IPS-11a (cell line): ENCODE data around the gene KIF2C.
"Not testable (repeated sequence)": the region's sequence is repeated elsewhere in the genome, so short reads cannot be mapped to it uniquely, and the experiment has no call there.

ENCODE experiments used
- H3K4me3 ChIP-seq: one replicate; pipeline ENCODE4 v1.5.1; 2013; ENCODE audit warnings: low read depth, low read length, control low read depth

Gene KIF2C

DNA sequence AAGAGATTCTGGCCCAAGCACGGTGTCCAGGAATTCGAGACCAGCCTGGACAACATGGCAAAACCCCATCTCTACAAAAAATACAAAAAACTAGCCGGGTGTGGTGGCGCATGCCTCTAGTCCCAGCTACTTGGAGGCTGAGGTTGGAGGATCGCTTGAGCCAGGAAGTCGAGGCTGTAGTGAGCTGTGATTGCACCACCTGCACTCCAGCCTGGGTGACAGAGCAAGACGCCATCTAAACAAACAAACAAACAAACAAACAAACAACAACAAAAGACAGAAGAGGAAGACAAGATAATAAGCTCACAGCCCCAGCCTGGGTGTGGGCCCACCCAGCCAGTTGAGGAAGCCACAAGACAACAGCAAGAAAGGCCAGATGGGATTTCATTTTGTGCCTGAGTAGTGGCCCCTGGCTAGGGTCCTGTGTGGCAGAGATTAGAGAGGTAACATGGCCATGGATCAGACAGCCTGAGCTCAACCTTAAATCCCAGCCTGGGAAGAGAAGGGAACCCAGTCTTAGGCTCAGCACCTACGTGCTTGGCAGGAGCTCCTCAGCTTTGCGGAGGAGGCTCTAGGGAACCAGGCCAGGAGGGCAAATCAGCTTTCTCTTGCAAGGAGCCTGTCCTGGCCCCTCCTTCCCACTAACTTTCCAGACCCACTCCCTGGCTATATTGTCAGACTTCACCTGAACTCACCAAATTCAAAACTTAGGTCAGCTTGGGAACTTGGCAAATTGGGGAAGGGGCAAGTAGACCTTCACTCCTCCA is 53.3 kb downstream of the KIF2C start:
- no peak overlapping the region for H3K4me3 ChIP-seq

DNA sequence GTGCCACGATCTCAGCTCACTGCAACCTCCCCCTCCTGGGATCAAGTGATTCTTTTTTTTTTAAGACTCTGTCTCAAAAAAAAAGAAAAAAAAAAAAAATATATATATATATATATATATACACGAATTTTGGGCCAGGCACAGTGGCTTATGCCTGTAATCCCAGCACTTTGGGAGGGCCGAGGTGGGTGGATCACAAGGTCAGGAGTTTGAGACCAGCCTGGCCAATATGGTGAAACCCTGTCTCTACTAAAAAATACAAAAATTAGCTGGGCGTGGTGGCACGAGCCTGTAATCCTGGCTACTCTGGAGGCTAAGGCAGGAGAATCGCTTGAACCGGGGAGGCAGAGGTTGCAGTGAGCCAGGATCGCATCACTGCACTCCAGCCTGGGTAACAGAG is 58.2 kb downstream of the KIF2C start:
- not testable (repeated sequence) for H3K4me3 ChIP-seq

DNA sequence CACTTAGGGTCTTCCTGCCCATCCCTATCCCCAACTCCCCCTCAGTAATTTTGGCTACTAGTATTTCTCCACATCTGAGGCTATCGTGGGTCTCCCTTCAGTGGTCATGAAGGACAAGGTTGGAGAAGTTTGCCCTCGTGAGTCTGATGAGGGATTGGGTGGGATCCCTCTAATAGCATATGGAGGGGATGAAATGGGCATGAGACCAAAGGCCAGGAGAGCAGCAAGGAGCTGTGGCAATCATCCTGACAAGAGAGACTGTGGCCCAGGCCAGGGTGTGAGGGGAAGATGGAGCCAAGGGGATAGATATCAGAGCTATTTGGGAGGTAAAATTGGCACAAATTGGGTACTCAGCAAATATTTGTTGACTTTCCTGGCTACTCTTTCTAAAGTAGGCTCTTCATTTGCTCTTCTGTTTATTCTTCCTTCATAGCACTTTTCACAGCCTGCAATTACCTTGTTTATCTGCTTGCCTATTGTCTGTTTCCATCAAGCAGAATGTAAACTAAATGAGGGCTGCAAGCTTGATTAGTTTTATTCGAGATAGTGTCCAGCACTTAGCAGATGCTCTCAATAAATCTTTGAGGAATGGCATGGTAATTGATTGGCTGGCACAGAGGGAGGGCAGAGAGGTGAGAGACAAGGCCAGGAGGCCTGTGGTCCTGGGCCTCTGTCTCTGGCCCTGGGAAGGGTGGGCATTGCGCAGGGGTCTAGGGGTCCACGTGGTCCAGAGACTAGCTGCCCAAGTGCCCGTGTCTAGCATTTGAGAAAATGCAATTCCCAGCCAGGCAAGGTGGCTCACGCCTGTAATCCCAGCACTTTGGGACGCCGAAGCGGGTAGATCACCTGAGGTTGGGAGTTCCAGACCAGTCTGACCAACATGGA is 59.1 kb downstream of the KIF2C start:
- no peak overlapping the region for H3K4me3 ChIP-seq

DNA sequence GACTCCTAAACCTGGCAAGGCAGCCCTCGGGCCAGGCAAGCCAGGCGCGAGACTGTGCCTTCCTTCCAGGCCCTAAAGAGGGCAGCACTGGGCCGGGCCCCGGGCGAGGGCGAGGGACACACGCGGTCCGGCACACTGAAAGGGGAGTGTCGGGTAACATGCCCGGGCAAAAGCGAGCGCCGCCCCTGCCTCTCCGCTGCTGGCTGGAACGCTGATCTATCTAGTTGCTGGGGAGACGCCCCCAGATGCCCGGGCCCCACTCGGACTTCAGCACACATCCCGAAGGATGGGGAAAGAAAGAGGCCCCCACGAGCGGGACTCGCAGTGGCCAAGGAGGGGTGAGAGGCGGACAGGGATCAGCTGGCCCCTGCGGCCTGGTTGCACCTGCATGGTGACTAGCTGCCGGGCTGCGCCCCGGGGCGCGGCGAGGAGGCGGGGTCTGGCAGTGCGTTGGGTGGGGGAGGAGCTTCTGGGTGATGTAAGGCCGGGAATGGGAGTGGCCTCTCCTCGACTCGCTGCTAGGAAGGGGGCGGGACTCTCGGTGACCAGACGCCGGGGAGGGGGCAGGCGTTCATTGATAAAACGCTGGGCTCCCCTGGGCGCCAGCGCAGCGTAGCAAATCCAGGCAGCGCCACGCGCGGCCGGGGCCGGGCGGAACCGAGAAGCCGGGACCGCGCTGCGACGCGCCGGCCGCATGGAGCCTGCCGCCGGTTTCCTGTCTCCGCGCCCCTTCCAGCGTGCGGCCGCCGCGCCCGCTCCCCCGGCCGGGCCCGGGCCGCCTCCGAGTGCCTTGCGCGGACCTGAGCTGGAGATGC is 60.3 kb downstream of the KIF2C start, which contains the start of gene PLK3:
Gene PLK3 (plus strand): TSS at position 608 of the 815 bp plus-strand sequence. CDS start 87 bp downstream, at position 695.
- H3K4me3 ChIP-seq: peak within 1 kb of the TSS; percentile 72

DNA sequence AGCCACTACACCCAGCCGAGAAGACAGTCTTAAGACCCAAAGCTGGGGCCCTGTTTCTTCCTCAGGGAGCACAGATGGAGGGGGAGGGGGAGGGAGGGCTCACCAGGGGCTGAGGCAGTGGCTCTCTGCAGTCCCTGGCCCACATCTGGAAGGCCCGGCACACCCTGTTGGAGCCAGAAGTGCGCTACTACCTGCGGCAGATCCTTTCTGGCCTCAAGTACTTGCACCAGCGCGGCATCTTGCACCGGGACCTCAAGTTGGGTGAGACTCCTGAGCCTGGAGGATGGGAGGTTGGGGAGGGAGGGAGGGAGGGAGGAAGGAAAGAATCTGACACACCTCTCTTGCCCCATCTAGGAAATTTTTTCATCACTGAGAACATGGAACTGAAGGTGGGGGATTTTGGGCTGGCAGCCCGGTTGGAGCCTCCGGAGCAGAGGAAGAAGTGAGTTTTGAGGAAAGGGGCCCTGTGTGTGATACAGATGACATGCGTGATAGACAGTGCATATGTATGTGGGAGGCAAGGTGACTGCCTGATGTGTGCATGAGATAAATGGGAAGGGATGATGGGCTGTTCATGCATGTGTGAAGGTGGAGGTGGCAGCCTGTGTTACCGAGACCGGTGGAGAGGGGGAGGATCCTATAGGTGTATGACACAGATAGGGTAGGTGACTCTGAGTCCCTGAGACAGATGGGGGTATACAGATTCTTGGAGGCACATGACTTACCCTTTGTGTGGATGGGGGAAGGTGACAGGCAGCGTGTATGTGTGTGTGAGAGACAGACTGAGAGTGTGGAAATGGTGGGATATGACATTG is 62.1 kb downstream of the KIF2C start:
- peak overlapping the region; percentile 17 for H3K4me3 ChIP-seq

DNA sequence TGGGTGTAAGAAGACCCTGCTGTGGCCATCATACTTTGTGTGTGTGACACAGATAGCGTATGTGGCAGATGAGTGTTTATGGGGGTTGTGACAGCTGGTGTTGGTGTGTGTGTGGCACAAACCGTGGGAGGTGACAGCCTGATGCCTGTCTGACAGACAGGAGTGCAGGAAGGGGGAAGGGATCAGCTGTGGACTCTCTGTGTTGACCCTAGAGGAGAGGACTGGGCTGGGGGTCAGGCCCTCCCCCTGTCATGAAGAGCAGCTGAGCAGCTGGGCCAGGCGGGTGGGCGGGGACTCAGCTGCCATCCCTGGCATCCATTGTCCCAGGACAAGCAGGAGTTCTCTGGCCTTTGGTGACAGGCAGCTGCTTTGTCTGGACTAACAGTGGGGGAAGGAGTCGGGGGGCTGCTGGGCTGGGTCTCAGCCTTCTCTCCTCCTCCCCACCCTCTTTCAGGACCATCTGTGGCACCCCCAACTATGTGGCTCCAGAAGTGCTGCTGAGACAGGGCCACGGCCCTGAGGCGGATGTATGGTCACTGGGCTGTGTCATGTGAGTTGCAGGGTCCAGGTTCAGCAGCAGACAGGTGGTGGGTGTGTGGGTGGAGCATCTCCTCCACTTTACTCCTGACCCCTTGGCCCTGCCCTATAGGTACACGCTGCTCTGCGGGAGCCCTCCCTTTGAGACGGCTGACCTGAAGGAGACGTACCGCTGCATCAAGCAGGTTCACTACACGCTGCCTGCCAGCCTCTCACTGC is 62.8 kb downstream of the KIF2C start:
- H3K4me3 ChIP-seq: no peak overlapping the region

DNA sequence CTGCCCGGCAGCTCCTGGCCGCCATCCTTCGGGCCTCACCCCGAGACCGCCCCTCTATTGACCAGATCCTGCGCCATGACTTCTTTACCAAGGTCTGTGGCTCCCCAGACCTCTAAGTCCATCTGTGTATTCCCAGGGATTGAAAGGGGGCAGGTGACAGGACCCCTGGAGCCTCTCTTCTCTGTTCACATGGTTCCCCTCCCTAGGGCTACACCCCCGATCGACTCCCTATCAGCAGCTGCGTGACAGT is 63.4 kb downstream of the KIF2C start:
- H3K4me3 ChIP-seq: no peak overlapping the region

DNA sequence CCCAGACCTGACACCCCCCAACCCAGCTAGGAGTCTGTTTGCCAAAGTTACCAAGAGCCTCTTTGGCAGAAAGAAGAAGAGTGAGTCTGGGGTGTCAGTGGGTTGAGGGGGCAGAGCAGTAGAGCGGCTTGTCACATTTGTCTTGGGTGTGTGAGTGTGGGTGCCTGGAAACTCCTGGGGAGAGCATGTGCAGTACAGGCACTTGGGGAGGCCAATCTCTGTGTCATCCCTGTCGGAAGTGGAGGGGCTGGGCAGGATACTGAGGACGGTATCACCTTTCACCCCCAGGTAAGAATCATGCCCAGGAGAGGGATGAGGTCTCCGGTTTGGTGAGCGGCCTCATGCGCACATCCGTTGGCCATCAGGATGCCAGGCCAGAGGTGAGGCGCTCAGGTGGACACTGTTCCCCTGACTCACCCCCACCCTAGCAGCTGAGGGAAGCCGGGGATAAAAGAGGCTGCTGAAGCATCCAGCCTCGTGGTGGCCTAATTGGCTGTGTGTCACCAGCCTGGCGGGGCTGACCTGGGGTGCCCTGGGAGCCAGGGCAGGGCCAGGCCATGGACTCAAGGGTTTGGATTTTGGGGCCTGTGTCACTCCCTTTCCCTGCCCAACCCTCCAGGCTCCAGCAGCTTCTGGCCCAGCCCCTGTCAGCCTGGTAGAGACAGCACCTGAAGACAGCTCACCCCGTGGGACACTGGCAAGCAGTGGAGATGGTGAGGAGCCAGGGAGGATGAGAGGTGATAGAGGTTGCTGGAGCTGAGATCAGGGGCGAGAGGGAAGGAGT is 63.9 kb downstream of the KIF2C start:
- no peak overlapping the region for H3K4me3 ChIP-seq

DNA sequence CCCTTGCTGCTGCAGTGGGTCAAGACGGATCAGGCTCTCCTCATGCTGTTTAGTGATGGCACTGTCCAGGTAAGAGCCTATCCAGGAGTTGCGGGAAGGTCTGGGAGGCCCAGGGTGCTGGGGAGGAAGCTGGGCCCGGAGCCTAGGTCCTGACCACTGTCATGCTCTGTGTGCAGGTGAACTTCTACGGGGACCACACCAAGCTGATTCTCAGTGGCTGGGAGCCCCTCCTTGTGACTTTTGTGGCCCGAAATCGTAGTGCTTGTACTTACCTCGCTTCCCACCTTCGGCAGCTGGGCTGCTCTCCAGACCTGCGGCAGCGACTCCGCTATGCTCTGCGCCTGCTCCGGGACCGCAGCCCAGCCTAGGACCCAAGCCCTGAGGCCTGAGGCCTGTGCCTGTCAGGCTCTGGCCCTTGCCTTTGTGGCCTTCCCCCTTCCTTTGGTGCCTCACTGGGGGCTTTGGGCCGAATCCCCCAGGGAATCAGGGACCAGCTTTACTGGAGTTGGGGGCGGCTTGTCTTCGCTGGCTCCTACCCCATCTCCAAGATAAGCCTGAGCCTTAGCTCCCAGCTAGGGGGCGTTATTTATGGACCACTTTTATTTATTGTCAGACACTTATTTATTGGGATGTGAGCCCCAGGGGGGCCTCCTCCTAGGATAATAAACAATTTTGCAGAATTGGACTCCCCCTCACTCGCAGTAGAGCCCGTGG is 65.8 kb downstream of the KIF2C start:
- H3K4me3 ChIP-seq: no peak overlapping the region

DNA sequence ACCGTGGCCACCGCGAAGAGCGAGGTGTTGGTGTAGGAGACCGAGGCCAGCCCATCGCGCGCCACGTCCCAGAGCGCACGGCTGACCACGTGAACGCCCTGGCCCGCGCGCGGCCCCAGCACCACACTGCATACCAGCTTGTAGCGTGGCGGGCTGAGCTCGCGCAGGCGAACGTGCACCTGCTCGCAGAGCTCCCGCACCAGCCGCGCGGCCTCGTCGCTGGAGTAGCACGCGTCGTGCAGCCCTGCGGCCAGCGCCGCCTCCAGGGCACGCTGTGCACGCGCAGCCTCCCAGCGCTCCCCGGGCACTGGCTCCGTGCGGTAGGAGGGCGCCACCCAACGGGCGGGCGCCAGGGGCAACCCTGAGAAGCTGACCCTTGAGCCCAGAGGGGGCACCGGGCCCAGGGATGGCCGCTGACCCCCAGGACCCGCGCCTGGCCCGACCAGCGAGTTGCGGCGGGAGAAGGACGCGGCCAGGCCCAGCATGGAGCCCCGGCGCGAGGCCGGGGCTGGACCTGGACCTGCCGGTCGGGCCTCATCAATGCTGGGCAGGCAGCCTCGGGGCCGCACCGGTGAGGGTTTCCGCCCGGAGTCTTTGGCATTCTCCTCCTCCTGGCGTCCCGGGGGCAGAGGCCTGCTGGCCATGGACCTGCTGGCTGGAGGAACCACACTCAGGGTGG is 66.5 kb downstream of the KIF2C start:
- H3K4me3 ChIP-seq: no peak overlapping the region

DNA sequence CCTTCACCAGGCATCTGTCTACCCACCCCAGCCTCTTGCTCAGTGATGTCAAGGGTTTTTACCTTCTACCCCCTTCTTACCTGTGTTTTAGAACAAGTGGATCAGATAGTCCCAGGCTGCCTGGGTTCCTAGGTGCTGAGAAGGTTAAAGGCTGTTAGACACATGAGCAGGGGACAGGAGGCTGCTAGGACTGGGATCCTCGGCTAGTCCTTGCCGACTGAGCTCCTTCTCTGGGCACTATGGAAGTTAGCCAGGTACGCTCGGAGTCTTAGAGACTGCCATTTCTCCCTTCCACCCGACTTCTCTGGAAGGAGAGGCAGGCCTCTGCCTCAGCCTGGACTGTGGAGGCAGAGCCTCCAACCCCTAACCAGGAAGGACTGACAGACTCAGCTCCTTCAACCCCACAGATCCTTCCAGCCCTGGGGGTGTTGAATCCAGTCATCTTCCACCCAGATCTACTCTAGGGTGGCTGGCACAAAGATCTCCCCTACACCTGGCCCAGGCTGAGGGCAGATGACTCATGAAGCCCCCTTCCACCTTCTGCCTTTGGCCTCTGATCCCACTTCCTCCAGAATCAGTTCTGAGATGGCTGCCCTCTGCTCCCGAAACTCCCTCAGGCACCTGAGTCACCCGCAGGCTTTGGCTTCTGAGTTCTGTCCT is 67.2 kb downstream of the KIF2C start, which contains the start of gene DYNLT4:
Gene DYNLT4 (minus strand): TSS at position 648 of the 660 bp plus-strand sequence. CDS start 683 bp downstream, outside the sequence.
- H3K4me3 ChIP-seq: no peak within 1 kb of the TSS

DNA sequence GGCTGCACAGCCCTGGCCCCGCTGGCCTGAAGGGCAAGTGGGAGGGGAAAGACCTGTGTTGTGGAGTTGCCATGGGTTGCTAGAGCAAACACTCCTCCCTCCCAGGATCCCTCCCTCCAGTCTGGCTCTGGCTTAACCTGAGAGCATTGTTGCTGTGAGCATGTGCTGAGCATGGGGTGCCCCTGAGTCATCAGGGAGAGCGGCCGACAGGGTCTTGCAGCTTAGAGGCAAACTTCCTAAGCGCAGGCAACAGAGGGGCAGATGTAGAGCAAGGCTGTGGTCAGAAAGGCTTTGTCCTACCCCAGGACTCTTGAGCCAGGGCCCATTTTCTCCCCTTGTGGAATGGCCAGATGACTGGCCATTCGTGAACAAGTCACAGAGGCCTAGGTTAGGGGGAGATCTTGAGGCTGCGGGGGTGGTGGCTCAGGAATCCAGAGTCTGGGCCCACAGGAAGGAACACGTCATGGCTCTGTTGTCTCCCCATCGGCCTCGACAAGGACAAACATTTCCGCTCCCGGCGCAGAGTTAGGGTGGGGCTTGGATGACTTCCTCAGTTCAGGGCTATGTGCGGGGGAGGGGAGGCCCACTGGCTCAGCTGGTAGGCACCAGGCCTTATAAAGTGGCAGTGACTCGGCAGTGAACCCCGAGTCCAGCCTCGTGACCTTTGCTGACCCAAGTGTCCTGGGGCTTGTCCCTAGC is 67.9 kb downstream of the KIF2C start:
- no peak overlapping the region for H3K4me3 ChIP-seq

DNA sequence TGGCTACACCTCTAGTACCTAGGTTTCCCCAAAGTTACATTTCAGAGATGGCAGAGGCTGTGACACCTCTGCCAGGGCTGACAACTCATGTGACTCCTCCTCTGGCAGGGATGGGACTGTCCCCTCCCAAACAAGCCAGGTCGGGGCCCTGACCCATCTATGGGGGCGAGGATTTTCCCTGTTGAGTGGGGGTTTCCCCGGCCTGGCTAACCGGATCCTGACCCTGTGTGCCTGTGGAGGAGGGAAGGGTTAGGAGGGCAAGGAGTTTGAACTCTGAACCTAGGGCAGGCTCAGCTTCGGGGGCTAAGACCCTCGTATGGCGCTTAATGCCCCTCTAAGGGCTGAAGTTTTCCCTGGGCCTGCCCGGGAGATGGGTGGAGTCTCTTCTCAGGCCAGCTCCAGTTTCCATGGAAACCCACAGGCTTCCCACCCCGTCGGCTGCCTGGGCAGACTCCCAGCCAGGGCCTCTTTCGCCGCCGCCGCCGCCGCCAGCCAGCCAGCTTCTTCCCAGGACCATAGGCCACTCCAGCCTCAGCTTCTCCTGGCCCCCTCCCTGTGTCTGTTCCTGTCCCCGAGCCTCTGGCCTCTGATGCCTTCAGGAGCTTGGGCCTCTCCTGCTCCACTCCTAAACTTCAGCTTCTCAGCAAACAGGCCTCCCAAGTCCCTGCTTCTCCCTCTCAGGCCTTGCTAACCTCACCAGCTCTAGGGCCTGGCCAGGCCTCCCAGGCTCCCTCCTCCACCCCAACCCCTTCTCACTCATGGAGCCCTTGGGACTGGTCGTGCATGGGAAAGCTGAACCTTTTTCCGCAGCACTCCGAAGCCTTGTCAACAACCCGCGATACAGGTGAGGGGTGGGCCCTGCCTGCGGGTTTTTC is 68.7 kb downstream of the KIF2C start, which contains the start of gene BTBD19:
Gene BTBD19 (plus strand): TSS at position 461 of the 875 bp plus-strand sequence. CDS start 298 bp downstream, at position 759.
- H3K4me3 ChIP-seq: no peak within 1 kb of the TSS

DNA sequence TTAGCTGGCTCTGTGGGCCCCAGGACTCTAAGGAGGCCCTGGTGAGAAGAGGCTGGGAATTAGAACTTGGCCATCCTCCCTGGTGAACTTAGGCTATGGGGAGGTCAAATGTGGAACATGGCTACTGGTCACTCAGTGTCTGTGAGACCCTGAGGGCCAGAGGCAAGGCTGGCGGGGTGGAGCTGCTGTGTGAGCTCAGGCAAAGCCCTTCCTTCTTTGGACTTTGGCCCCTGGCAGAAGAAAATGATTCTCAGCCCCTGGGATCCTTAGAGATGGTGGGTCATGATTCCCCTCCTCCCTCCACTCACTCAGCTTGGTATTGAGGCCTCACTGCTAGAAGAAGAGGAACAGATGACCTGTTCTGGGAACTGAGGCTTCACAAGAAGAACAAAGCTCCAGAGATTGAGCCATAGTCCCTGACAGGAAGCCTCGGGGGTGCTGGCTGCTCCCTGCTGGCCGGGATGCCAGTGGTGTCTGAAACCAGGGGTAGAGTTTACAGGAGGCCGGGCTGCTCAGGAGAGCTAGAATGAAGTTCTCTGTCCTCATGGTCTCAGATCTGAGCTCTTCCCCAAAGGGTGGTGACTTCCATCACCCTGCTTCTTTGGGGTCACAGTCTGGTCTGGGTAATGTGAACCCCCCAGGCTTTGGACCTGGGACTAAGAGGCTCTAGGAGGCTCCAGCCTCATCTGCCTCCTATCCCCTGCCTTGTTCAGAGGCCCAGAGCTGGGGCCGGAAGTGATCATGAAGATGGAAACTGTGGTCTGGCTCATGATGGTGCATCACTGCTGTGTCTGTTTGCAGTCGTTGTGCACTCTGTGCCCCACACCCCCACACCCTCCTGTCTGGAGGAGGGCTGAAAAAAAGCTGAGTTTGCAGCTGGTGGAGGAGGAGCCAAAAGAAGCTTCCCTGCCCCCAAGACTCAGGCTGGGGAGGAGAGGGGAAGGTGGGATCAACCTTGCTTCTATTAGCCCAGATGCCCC is 69.6 kb downstream of the KIF2C start:
- no peak overlapping the region for H3K4me3 ChIP-seq
